GM19239 (cell line): ENCODE data around the gene TM9SF3.
"Not testable (repeated sequence)": the region's sequence is repeated elsewhere in the genome, so short reads cannot be mapped to it uniquely, and the experiment has no call there.

ENCODE experiments used
- DNase-seq: peaks from one replicate; pipeline ENCODE4 v3.0.0; 2011; ENCODE audit warnings: low spot score; ENCODE audit not compliant: insufficient read length
- FAIRE-seq: peaks from 2 replicates; lab custom pipeline; 2011; peaks lifted over from hg19 to GRCh38; lab: Jason Lieb, UNC

Gene TM9SF3

GRCh38 chr10:96570983-96571964 lies 15.5 kb downstream of the TM9SF3 start:
- no peak for DNase-seq
- FAIRE-seq, result no peak

GRCh38 chr10:96570511-96570910 lies 16.3 kb downstream of the TM9SF3 start:
- peak; percentile 11 for FAIRE-seq
- DNase-seq, result no peak

- no peak for FAIRE-seq
Observed at GRCh38 chr10:96568402-96568801, 18.4 kb downstream of the TM9SF3 start.

DNA sequence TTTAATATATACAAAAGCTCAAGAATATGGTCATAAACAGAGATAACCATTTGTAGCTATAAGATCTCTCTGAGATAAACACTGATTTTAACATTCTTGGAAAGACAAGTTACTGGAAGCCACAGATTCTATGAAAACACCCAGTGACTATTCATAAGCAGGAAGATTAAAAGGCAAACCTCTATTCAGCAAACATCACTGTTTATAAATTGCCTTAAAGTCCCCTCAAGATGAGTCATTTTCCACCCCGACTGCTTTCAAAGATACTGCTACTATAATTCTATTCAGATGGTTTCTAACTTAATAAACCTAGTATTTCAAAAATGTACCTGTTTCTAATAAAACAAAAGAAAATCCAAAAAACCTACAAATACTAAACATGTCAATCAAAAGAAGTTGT lies 21.0 kb downstream of the TM9SF3 start:
- FAIRE-seq (no peak), DNase-seq (no peak)

More at GRCh38 chr10:96568402-96568801, 18.4 kb downstream of the TM9SF3 start:
- DNase-seq, result no peak

DNA sequence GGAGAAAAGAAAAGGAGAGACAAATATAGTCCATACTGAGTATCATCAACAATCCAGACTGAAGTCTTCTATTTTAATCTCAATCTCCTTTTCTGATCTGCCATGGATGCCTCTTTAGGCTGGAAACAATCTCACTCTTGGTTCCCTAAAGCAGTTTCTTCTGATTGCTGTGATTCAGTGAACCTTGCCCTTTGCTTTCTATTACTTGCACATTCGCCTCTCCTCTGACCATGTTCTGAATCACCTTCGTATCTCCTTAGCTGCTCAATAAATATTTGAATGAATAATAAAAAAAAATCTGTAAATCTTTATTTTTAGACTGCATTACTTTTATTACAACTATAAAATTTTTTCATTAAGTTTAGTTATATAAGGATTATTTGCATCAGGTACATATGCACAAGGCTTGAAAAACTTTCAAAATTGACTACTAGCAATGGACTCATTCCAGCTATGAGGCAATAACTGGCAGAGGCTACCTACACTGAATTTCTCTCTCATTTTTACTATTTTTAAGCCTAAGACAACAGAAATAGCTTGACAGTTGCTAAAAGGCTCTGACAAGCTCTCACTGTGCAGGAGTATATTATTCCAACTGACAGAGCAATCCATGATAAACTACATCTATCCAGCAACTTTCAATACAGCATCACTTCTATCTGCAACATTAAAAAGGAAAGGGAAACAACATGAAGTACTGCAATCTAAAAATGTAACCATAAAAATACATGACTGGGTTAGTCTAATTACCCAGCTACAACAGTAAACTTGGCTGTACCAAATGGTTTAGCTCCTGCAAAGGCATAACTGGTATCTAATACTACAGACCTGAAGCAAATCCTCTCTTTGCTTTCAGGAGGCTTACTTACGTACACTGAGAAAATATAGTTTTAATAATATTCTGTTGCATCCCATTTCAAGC lies 25.6 kb downstream of the TM9SF3 start:
- FAIRE-seq (no peak), DNase-seq (no peak)

DNA sequence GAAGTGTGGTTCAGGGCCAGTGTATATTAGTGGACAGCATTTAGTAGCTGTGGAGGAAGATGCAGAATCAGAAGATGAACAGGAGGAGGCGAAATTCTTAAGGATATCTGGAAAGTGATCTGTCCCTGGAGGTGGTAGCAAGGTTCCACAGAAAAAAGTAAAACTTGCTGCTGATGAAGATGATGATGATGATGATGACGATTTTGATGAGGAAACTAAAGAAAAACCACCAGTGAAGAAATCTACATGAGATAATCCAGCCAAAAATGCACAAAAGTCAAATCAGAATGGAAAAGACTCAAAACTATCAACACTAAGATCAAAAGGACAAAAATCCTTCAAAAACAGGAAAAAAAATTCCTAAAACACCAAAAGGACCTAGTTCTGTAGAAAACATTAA lies 26.3 kb downstream of the TM9SF3 start:
- DNase-seq, result no peak
- no peak for FAIRE-seq

DNA sequence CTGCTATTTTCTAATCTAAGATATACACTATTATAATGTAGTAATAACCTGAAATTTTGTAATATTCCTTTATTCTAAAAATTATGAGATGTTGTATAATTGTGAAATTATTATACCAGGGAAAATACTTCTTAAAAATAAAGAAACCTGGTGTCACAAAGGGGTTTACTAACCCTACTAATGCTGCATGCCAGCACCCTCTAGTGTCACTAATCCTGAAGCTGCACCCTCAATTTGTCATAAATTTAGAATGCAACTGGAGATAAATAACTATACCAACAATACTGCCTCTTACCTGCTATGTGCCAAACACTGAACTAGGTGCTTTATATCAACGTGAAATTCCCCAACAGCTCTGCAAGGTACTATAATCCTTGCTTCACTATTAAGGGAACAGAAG lies 30.8 kb downstream of the TM9SF3 start:
- no peak for FAIRE-seq
- DNase-seq, result no peak

DNA sequence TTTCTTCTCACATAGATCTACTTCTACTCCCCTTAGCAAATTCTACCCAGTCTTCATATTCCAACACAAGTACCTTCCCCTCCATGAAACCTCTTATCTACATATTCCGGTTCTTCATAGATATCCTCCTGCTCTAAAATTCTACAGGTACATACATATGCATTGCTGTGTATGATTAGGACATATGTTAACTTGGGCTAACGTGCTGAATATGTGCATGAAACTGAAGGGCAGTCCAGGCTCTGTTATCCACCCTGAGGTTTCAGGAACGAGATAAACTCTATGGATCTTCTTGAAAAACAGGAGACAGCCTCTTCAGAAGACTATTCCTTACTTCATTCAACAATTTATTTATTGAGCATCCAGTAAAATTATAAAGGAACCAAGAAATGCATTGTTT lies 31.5 kb downstream of the TM9SF3 start:
- no peak for DNase-seq
- no peak for FAIRE-seq

GRCh38 chr10:96548589-96548988 lies 38.2 kb downstream of the TM9SF3 start:
- DNase-seq (no peak), FAIRE-seq (no peak)

GRCh38 chr10:96545558-96545957 lies 41.3 kb downstream of the TM9SF3 start:
- FAIRE-seq, DNase-seq: not testable (repeated sequence)

DNA sequence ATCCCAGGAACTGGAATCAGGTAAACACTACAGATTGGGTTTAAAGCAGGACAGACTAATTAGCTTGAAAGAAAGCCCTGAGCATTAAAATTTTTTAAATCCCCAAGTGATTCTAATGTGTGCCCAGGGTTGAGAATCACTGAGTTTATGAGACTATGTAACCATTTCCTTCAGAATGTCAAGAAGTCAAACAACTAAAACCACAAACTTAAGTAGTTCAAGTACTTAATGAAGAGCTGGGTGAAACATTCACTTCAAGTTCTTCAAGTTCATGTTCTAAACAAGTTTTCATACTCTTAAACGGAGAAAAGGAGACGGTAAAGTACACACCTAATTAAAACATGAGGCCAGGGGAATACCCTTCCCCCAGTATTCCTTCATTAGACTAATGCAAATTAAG lies 44.9 kb downstream of the TM9SF3 start:
- DNase-seq, result no peak
- no peak for FAIRE-seq

- DNase-seq (no peak), FAIRE-seq (no peak)
Observed at GRCh38 chr10:96540240-96540639, 46.6 kb downstream of the TM9SF3 start.

DNA sequence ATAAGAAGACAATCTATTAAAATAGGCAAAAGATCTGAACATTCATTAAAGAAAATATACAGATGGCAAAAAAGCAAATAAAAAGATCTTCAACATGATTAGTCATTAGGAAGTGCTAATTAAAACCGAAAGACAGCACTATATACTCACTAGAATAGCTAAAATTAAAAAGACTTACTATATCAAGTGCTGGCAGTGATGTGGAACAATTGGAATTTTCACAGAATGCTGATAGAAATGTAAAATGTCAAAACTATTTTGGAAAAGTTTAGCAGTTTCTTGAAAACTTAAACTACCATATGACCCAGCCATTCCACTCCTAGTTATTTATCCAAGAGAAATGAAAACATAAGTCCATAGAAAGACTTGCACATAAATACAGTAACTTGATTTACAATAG lies 48.1 kb downstream of the TM9SF3 start:
- DNase-seq, result no peak
- no peak for FAIRE-seq

- DNase-seq (no peak), FAIRE-seq (no peak)
Observed at GRCh38 chr10:96536129-96536528, 50.7 kb downstream of the TM9SF3 start.

DNA sequence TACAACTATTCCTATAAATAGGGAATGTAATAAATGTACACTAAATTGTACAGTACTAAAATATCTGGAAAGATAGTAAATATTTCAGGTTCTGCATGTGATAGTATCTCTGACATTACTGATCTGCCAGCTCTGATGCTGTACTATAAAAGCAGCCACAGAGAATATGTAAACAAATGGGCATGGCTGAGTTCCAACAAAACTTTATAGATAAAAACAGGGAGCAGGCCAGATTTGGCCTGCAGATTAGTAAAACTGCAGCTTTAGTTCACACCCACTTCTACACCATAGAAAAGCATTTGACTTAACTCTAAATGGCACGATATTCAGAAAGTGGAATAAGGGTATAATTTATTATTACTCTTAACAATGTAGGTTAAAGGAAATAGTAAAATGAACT lies 54.3 kb downstream of the TM9SF3 start:
- no peak for DNase-seq
- FAIRE-seq, result no peak

- FAIRE-seq, result no peak
- DNase-seq, result no peak
Observed at GRCh38 chr10:96529634-96530279, 57.1 kb downstream of the TM9SF3 start.

DNA sequence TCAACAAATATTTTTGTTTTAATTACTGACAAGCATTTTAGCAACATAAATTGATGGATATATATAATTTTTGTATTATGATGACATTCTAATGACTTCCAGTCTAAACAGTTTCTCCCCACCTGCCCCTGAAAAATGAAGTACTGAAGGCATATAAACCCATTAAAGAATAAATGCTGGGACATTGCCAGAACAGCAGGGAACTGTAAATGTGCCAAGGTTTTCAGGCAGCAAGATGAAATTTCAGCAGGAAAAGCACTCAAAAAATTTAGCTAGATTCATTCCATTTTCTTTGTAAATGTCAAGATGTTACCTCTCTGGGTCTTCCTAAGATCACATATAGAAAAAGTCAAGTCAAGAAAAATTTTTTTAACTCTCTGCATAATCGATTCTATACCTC lies 62.1 kb downstream of the TM9SF3 start:
- FAIRE-seq (no peak), DNase-seq (no peak)

DNA sequence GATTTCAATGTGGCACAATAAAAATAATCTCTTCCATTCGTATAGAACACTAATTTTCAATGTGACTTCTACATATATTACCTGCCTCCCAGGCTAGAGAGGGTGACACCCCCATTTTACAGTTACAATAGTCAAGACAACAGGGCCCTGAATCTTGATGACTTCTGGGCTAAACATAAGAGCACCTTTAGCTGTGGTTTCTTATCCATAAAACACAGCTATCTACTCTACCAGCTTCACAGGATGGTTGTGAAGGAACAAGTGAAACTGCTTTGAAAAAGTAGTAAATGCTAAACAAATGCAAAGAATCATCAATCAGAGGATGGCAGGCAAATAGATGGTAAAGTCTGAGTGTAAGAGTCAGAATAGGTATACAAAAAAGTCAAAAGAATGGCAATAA lies 69.5 kb downstream of the TM9SF3 start:
- DNase-seq (no peak), FAIRE-seq (no peak)

DNA sequence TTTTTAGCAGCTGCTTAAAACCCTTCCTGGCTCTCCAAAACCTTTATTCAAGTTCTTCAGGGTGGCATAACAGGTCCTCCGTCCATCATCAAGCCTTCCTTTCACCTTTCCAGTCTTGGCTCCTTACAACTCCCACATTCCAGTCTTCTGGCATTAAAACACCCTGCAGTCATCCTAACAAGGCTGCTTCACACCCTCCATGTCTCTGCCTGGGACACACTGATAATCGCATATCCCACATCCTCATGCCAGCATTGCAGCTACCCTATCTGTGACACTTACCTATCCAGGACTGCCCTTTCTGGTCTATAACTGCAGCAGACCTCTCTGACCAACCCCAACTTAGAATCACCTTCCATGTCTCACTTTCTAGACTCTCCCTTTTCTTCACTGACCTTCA lies 70.5 kb downstream of the TM9SF3 start:
- FAIRE-seq (no peak), DNase-seq (no peak)
